Activated CD4-positive, alpha-beta T cell treated with anti-CD3 and anti-CD28 coated beads, Interleukin-2, Interleukin-4, amounts not matched to agents 100 ng/mL and 50 ng/mL, durations not matched to agents 16 hours and 8 hours (primary cell): ENCODE results near the gene HOXD12.

ENCODE experiments used
- DNase-seq: peaks from one replicate; pipeline ENCODE4 v3.0.0-alpha.2; 2020; ENCODE audit warnings: low spot score

HOXD12 gene

DNA sequence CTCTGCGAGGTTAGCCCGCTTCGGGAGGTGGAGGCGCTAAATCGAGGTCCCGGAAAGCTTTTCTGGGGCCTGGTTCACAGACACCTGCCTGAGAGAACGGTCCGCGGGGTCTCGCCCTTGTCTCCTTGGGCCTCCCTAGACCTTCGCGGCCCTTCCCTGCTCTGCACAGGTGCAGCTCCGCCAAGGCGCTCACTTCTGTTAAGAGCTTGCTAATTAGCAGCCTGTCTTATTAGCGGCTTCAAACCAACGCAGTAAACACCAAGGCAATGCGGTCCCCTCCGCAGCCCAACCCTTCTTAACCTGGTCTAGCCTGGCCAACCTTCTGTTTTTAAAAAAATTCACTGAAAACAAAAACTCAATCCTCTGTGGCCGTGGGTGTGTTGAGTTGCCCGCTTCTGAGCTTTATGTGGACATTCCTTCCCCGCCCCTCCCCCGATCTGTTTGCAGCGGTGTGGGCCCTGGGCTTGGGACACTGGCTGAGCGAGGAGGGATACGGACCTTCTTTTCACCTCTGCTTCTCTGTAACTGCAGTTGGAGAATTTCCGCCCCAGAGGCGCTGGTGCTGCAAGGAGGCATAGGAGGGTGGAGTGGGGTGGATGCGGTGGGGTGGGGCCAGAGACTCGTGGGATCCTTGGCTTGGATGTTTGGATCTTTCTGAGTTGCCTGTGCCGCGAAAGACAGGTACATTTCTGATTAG, 48.4 kb downstream of the HOXD12 start:
- no peak for DNase-seq

DNA sequence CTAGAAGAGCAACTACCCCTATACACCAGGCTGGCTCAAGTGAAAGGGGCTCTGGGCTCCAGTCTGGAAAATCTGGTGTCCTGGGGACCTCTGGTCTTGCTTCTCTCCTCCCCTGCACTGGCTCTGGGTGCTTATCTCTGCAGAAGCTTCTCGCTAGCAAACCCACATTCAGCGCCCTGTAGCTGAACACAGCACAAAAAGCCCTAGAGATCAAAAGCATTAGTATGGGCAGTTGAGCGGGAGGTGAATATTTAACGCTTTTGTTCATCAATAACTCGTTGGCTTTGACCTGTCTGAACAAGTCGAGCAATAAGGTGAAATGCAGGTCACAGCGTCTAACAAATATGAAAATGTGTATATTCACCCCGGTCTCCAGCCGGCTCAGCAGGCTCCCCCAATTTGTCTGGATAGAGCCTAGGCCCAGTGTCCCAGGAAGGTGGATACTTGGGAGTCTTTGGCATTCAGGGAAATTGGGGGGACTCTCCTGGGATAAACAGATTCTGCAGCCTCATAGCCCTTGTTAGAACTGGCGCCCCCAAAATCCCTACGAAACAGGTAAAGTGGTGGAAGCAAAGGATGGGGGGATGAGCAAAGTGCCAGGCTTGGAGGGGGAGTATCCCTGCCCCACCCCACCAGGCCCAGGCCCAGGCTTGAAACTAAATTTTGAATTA, 49.3 kb downstream of the HOXD12 start:
- DNase-seq = no peak

DNA sequence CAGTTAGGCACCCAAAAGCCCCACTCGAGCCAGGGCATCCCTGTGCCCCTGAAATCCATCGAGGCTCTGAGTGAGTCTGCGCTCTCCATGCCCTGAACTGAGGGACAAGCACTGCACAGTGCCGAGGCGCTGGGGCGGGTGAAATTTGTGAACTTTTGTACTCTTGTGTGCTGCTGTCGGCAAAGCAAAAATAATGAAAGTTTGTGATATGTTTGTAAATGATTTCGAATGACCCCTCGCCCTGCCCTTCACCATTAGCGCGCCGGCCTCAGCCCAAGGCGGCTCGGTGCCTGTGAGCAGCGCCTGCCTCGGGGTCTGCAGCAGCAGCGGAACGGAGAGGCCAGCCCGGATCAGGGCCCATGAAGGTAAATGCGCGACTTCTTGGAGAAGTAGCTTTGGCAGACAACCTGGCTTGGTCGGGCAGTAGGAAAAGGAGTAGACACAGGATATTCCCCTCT, 49.9 kb downstream of the HOXD12 start:
- DNase-seq = no peak

DNA sequence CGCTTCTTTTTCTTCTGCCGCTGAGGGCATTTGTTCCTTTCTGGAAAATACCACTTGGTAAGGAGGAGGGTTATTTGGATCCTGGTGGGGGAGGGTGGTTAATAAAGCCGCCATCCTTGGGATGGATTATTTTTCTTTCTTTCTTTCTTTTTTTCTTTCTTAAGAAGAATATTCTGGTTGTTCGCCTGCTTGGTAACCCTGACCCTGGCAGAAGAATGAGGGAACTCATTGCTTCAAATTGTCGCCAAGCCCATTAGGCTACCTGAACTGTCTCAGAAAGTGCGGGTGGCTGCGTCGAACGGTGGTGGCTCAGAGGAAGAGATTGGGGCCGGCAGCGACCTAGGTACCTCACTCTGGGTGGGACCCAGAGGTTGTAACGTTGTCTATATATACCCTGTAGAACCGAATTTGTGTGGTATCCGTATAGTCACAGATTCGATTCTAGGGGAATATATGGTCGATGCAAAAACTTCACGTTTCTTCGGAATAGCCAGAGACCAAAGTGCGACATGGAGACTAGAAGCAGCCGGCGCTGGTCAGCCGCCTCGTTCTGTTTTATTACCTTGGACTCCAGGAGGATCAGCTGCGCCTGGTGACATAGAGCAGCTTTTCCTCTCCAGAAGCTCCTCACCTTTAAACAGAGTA, 50.5 kb downstream of the HOXD12 start:
- no peak for DNase-seq

DNA sequence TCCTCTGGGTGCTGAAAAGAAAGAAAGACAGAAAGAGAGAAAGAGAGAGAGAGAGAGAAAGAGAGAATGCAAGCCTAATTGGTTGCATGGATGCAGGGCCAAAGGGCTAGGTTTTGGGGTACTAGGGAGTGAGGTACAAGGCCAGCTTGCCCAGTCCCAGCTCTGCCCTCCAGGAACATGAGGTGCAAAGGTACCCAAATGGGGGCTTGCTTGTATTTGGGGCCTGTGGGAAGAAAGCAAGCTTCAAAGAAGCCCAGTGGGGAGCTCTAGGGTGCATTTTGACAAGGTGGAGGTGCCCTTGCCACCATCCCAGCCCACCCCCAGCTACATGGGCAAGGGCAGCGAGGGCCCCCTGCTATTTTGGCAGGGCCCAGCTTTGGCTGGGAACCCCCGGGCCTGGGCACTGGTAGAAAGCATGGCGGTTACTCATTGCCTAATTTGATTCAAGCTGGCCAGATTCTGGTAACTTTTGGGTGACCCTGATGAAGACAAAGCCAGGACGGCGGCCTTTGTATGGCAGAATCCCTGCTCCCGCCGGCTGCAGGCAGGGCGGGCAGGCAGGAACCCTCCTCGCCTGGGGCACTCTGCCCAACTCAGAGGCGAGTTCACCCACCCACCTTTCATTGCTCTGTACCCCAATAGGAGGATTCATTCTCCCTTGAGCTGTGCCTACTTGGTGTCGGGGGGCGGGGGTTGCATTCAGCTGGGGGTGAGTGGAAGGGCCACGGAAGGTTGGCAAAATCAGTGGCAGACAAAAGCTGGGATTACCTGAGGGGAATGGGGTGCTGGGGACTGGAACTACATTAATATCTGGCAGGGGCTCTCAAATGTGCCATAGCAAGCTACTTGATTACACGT, 51.2 kb downstream of the HOXD12 start:
- DNase-seq = no peak

DNA sequence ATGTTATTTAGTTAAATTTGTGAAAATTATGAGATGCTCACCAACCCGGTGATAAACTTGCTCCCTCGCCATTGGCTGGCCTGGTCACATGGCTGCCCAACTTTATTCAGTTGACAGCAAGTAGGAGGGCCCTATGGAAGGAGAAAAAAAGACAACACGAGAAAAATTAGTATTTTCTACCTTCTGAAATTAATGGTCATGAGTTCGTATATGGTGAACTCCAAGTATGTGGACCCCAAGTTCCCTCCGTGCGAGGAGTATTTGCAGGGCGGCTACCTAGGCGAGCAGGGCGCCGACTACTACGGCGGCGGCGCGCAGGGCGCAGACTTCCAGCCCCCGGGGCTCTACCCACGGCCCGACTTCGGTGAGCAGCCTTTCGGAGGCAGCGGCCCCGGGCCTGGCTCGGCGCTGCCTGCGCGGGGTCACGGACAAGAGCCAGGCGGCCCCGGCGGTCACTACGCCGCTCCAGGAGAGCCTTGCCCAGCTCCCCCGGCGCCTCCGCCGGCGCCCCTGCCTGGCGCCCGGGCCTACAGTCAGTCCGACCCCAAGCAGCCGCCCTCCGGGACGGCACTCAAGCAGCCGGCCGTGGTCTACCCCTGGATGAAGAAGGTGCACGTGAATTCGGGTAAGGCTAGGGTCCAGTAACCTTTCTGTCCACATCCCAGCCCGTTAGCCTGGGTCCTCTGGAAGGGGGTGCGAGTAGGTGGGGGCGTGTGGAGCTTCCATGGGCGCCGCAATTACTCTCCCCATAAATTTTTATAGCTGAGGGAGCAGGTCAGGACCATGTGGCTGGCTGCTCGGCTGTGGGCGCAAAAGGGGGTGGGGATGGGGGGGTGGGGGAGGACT, 52.1 kb downstream of the HOXD12 start, which contains the start of gene HOXD4:
Gene HOXD4 (plus strand): TSS at position 109 of the 846 bp plus-strand sequence. CDS start 84 bp downstream, at position 193.
- DNase-seq = no peak
